GM12865 (cell line): ENCODE measurements around the gene KRTAP5-2.
A peak's percentile ranks its signal among the peaks of the same experiment; 100 is the strongest.
"Not testable (repeated sequence)": the region's sequence is repeated elsewhere in the genome, so short reads cannot be mapped to it uniquely, and the experiment has no call there.

Experiments used
- DNase-seq: peaks from one replicate; pipeline ENCODE4 v3.0.0; 2010; ENCODE audit warnings: low read depth
- H3K4me3 ChIP-seq: 2 replicates; pipeline ENCODE4 v1.5.1; 2011; ENCODE audit warnings: mild to moderate bottlenecking, low read depth, low read length, control low read depth
- TF ChIP-seq, protein P1 (sequence below): IDR thresholded peaks from 2 replicates; pipeline ENCODE4 v1.5.1; 2011; ENCODE audit warnings: low read length, control low read depth, low read depth, inconsistent platforms; ENCODE audit not compliant: insufficient read depth; ENCODE audit errors: missing control alignments

Gene KRTAP5-2

DNA sequence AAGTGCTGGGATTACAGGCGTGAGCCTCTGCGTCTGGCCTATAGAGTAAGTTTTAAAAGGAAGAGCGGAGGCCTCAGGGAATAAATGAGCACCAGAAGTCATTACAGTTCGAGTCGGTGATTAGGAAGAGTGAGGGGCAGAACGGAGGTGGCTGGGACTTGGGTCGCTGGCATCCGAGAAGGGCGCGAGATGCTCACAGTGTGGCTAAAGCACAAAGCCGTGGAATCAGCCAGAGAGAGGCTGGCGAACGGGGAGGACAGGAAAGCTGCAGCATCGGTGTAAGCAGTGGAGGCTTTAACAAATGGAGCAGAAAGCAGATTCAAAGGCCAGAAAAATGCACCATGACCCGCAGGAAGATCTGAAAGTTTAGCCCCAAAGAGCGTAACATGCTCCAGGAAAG is 26.5 kb upstream of the KRTAP5-2 start:
- H3K4me3 ChIP-seq: no peak overlapping the region
- TF ChIP-seq, protein P1, sequence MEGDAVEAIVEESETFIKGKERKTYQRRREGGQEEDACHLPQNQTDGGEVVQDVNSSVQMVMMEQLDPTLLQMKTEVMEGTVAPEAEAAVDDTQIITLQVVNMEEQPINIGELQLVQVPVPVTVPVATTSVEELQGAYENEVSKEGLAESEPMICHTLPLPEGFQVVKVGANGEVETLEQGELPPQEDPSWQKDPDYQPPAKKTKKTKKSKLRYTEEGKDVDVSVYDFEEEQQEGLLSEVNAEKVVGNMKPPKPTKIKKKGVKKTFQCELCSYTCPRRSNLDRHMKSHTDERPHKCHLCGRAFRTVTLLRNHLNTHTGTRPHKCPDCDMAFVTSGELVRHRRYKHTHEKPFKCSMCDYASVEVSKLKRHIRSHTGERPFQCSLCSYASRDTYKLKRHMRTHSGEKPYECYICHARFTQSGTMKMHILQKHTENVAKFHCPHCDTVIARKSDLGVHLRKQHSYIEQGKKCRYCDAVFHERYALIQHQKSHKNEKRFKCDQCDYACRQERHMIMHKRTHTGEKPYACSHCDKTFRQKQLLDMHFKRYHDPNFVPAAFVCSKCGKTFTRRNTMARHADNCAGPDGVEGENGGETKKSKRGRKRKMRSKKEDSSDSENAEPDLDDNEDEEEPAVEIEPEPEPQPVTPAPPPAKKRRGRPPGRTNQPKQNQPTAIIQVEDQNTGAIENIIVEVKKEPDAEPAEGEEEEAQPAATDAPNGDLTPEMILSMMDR: no peak
- no peak for DNase-seq

DNA sequence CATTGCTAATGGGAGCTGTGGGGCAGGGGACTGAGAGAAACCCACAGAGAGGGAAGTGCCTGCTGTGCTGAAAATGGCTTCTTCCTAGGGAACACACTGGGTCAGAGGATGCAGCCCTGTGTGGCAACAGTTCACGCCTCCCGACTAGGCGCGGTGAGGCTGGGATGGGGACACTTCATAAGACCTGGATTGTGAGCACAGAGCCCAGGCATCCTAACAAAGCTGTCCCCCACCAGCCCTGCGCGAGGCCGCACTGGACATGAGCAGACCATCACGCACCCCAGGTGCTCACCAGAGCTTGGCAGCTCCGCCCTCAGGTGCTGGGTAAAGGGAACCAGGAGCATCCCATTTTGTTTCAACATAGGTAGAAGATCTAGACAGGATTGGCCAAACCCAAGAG is 25.6 kb upstream of the KRTAP5-2 start:
- no peak overlapping the region for H3K4me3 ChIP-seq
- DNase-seq: no peak
- TF ChIP-seq, protein P1: no peak

DNA sequence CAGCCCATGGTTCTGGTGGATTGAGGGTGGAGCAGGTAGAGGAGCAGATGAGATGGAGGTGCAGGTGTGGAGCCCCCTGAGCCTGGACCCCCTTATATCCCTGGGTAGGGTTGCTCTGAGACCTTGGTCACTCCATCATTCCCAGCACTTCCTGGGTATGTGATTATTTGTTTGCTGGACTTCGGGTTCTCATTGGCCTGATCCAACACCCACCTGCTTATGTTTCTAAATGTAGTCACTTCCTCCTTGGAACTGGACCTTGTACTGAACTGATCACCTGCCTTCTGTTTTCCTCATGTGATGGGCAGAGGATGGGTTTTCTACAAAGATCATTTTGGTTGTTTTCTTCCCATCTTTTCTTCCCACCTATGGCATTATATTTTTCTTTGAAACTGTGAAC is 24.0 kb upstream of the KRTAP5-2 start, which contains the start of gene KRTAP5-4:
TSS of gene KRTAP5-4 (minus strand) at position 53 of the 400 bp plus-strand sequence. CDS start at position 8, 45 bp downstream.
- H3K4me3 ChIP-seq: no peak within 1 kb of the TSS
- DNase-seq: no peak
- TF ChIP-seq, protein P1: no peak

DNA sequence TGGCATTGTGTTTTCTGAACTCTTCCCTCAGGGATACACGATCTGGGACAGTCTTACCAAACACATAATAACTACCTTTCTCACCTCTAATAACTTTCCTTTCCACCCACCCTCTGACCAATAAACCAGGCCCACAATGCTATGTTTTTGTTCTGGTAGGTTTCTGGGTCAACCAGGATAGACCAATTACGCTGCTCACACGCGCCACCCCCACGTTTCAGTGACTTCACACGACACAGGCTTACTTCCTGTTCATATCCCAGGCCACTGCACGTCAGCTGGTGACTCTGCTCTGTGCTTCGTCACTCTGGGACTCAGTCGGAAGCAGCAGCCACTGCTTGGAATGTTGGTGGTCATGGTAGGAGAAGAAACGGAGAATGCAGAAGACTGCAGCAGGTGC is 21.4 kb upstream of the KRTAP5-2 start:
- H3K4me3 ChIP-seq: no peak overlapping the region
- DNase-seq: no peak
- TF ChIP-seq, protein P1: no peak

- DNase-seq: no peak
- no peak overlapping the region for H3K4me3 ChIP-seq
- TF ChIP-seq, protein P1: no peak
These were observed 20.1 kb upstream of the KRTAP5-2 start for GRCh38 chr11:1618231-1618630.

DNA sequence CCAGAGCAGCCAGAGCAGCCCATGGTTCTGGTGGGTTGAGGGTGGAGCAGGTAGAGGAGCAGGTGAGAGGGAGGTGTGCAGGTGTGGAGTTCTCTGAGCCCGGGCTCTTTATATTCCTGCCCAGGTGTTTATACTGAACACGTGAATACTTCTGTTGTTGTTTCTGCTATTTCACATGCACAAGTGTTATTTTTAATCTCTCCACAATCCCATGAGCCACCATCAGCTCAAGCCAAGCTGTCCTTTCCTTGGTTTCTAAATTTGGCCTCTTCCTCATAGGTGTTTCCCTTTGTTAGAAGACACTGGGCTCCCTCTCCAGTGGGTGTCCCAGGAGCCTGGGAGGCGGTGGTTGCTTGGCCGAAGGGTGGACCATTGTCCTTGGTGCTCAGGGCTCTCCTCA is 10.3 kb upstream of the KRTAP5-2 start, which contains the start of gene KRTAP5-3:
TSS of gene KRTAP5-3 (minus strand) at position 101 of the 400 bp plus-strand sequence. CDS start at position 23, 78 bp downstream.
- TF ChIP-seq, protein P1: no peak
- H3K4me3 ChIP-seq: no peak within 1 kb of the TSS
- no peak for DNase-seq

DNA sequence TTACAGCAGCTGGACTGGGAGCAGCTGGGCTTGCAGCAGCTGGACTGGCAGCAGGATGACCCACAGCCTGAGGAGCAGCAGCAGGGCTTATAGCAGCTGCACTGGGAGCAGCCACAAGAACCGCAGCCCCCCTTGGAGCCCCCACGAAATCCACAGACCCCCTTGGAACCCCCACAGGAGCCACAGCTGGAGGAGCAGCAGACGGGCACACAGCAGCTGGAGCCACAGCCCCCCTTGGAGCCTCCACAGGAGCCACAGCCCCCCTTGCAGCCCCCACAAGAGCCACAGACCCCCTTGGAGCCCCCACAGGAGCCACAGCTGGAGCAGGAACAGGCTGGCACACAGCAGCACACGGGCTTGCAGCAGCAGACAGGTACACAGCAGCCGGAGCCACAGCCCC is 9.8 kb upstream of the KRTAP5-2 start:
- DNase-seq, H3K4me3 ChIP-seq: not testable (repeated sequence)

DNA sequence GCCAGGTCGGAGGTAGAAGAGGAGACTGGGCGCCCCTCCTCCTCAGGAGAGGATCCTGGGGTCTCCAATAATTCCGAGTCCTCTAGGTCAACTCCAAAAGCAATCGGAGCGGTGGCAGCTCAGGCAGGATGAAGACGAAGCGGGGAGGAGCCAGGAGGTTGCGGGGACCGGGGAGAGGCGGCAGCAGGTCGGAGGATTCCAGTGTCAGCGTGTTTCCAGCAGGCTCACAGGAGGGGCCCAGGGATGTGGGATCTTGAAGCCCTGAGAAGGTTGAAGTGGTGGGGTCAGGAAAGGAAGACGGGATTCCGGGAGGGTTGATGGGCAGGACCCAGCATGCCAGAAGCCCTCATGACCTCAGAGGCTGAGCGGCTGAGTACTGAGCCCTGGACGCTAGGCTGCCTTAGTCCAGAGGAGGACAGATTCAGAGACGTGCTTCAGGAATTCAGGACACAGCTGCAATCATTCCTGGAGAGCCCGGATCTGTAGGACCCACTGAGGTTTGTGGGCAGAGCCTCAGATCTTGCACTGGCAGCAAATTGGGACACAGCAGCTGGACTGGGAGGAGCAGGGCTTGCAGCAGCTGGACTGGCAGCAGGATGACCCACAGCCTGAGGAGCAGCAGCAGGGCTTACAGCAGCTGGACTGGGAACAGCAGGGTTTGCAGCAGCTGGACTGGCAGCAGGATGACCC is 9.2 kb upstream of the KRTAP5-2 start:
- DNase-seq, H3K4me3 ChIP-seq: not testable (repeated sequence)

DNA sequence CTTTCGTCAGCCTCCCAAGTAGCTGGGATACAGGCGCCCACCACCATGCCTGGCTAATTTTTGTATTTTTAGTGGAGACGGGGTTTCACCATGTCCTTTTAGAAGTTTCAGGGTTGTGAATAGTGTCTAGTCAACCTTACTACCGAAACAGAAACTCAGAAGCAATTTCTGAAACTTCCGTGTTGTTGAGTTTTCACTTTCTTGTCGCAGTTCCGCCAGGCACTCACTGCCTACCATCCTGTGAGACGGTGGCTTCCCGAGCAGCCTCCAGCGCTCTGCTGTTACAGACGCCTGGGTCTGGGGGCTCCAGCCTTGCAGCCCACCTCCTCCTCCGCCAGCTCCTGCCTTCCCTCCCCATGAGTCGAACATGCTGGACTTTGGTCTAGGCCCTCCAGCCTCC is 7.8 kb upstream of the KRTAP5-2 start:
- DNase-seq: peak; percentile 73
- not testable (repeated sequence) for H3K4me3 ChIP-seq
